ENCODE results near the gene PGPEP1.
"Not testable (repeated sequence)": the region's sequence is repeated elsewhere in the genome, so short reads cannot be mapped to it uniquely, and the experiment has no call there.

The PGPEP1 gene

GRCh38 chr19:18379803-18380747 lies 39.7 kb downstream of the PGPEP1 start:
- Histone ChIP-seq H3K4me3 (ENCODE audit: insufficient read depth, low read depth, low read length, poor library complexity, severe bottlenecking) (no peak overlapping the region), H3K27ac (ENCODE audit: insufficient read depth, low read length, poor library complexity, severe bottlenecking) (no peak overlapping the region)

DNA sequence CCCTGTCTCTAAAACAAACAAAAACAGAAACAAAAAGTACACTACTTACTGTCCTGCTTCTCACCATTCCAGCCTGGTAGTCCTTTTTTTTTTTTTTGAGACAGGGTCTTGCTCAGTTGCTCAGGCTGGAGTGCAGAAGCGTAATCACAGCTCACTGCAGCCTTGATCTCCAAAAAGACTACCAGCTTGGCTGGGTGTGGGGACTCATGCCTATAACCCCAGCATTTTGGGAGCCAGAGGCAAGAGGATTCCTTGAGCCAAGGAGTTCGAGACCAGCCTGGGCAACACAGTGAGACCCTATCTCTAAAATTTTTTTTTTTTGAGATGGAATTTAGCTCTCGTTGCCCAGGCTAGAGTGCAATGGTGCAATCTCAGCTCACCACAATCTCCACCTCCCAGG lies 40.4 kb downstream of the PGPEP1 start:
- Histone ChIP-seq H3K27ac (ENCODE audit: insufficient read depth, low read length, poor library complexity, severe bottlenecking) (no peak overlapping the region), H3K27me3 (replicated peaks; ENCODE audit: control insufficient read depth, insufficient read depth, low read length, poor library complexity, severe bottlenecking) (peaks cover 5% of the 10 kb centered on the region), H3K9me3 (ENCODE audit: control insufficient read depth, low read length) (no peaks in the 10 kb centered on the region), H3K4me3 (ENCODE audit: insufficient read depth, low read depth, low read length, poor library complexity, severe bottlenecking) (no peak overlapping the region), H3K4me1 (ENCODE audit: control insufficient read depth, insufficient read depth, low read length, poor library complexity, severe bottlenecking) (no peaks in the 10 kb centered on the region), H3K36me3 (ENCODE audit: control insufficient read depth, insufficient read depth, low read length) (no peaks in the 10 kb centered on the region)
- no peak for DNase-seq

More at GRCh38 chr19:18379803-18380747, 39.7 kb downstream of the PGPEP1 start:
- Histone ChIP-seq H3K36me3 (ENCODE audit: control insufficient read depth, insufficient read depth, low read length) (no peaks in the 10 kb centered on the region), H3K27me3 (replicated peaks; ENCODE audit: control insufficient read depth, insufficient read depth, low read length, poor library complexity, severe bottlenecking) (no peaks in the 10 kb centered on the region), H3K9me3 (ENCODE audit: control insufficient read depth, low read length) (no peaks in the 10 kb centered on the region), H3K4me1 (ENCODE audit: control insufficient read depth, insufficient read depth, low read length, poor library complexity, severe bottlenecking) (no peaks in the 10 kb centered on the region)
- no peak for DNase-seq

DNA sequence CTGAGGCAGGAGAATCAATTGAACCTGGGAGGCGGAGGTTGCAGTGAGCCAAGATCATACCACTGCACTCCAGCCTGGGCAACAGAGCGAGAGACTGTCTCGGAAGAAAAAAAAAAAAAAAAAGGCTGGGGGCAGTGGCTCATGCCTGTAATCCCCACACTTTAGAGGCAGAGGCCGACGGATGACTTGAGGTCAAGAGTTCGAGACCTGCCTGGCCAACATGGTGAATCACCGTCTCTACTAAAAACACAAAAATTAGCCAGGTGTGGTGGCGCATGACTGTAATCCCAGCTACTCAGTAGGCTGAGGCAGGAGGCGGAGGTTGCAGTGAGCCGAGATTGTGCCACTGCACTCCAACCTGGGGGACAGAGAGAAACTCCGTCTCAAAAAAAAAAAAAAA lies 43.2 kb downstream of the PGPEP1 start:
- not testable (repeated sequence) for H3K4me3 ChIP-seq (ENCODE audit: insufficient read depth, low read depth, low read length, poor library complexity, severe bottlenecking); DNase-seq; H3K4me1 ChIP-seq (ENCODE audit: control insufficient read depth, insufficient read depth, low read length, poor library complexity, severe bottlenecking); H3K27ac ChIP-seq (ENCODE audit: insufficient read depth, low read length, poor library complexity, severe bottlenecking); H3K9me3 ChIP-seq (ENCODE audit: control insufficient read depth, low read length); H3K36me3 ChIP-seq (ENCODE audit: control insufficient read depth, insufficient read depth, low read length)
- H3K27me3 ChIP-seq (replicated peaks; ENCODE audit: control insufficient read depth, insufficient read depth, low read length, poor library complexity, severe bottlenecking) = peaks cover 14% of the 10 kb centered on the region

- Histone ChIP-seq H3K9me3 (ENCODE audit: control insufficient read depth, low read length) (no peaks in the 10 kb centered on the region), H3K27ac (ENCODE audit: insufficient read depth, low read length, poor library complexity, severe bottlenecking) (no peak overlapping the region), H3K4me1 (ENCODE audit: control insufficient read depth, insufficient read depth, low read length, poor library complexity, severe bottlenecking) (peaks cover 9% of the 10 kb centered on the region), H3K4me3 (ENCODE audit: insufficient read depth, low read depth, low read length, poor library complexity, severe bottlenecking) (no peak overlapping the region), H3K27me3 (replicated peaks; ENCODE audit: control insufficient read depth, insufficient read depth, low read length, poor library complexity, severe bottlenecking) (peaks cover 14% of the 10 kb centered on the region), H3K36me3 (ENCODE audit: control insufficient read depth, insufficient read depth, low read length) (no peaks in the 10 kb centered on the region)
- no peak for DNase-seq
These were observed 44.4 kb downstream of the PGPEP1 start for GRCh38 chr19:18384775-18385174.

- H3K27ac ChIP-seq (ENCODE audit: insufficient read depth, low read length, poor library complexity, severe bottlenecking) = no peak overlapping the region
These were observed 44.9 kb downstream of the PGPEP1 start for GRCh38 chr19:18385359-18385674.

GRCh38 chr19:18385675-18386542 lies 45.5 kb downstream of the PGPEP1 start, which contains the start of gene GDF15:
Gene GDF15, plus strand, starts transcription at chr19:18386158. Its CDS starts 32 bp downstream, at chr19:18386190.
- no peak within 1 kb of the TSS for H3K27ac ChIP-seq (ENCODE audit: insufficient read depth, low read length, poor library complexity, severe bottlenecking)
- no peak for DNase-seq
- H3K36me3 ChIP-seq (ENCODE audit: control insufficient read depth, insufficient read depth, low read length) = no peaks in the 10 kb centered on the region
- peaks cover 9% of the 10 kb centered on the region for H3K4me1 ChIP-seq (ENCODE audit: control insufficient read depth, insufficient read depth, low read length, poor library complexity, severe bottlenecking)
- no peak within 1 kb of the TSS for H3K4me3 ChIP-seq (ENCODE audit: insufficient read depth, low read depth, low read length, poor library complexity, severe bottlenecking)
- no peaks in the 10 kb centered on the region for H3K9me3 ChIP-seq (ENCODE audit: control insufficient read depth, low read length)
- peaks cover 14% of the 10 kb centered on the region for H3K27me3 ChIP-seq (replicated peaks; ENCODE audit: control insufficient read depth, insufficient read depth, low read length, poor library complexity, severe bottlenecking)

More at GRCh38 chr19:18385359-18385674, 44.9 kb downstream of the PGPEP1 start:
- Histone ChIP-seq H3K4me3 (ENCODE audit: insufficient read depth, low read depth, low read length, poor library complexity, severe bottlenecking) (no peak overlapping the region), H3K27me3 (replicated peaks; ENCODE audit: control insufficient read depth, insufficient read depth, low read length, poor library complexity, severe bottlenecking) (peaks cover 14% of the 10 kb centered on the region), H3K36me3 (ENCODE audit: control insufficient read depth, insufficient read depth, low read length) (no peaks in the 10 kb centered on the region), H3K4me1 (ENCODE audit: control insufficient read depth, insufficient read depth, low read length, poor library complexity, severe bottlenecking) (peaks cover 9% of the 10 kb centered on the region), H3K9me3 (ENCODE audit: control insufficient read depth, low read length) (no peaks in the 10 kb centered on the region)
- no peak for DNase-seq

DNA sequence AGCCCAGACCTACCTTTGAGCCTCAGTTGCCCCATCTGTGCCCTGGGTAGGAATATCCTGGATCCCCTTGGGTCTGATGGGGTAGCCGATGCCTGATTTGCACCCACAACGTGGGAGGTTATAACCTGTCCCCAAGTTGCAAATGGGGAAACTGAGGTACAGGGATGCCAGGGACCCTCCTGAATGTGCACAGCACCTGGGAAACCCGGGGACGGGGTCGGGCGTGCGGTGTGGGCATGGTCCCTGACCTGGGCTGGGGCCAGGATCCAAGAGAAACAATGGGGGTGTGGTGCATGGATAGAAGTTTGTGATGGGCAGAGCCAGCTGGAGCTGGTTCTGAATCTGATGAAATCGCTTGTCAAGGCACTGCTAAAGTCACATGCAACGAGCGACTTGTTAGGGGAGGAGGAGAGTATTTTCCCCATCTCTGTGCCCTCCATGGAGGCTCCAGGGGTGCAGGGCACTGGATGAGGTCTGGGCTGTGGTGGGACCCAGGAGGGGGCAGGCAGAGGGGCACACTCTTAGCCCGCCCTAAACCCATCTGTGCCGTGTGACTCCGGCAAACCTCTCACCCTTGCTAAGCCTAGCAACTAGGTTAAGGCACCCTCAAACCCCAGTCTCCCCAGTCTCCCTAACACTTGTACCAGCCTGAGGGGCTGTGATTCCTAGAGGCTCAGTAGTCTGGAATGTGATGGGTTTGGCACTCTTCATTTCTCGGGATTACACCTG lies 46.3 kb downstream of the PGPEP1 start:
- H3K27me3 ChIP-seq (replicated peaks; ENCODE audit: control insufficient read depth, insufficient read depth, low read length, poor library complexity, severe bottlenecking) = peaks cover 14% of the 10 kb centered on the region
- H3K36me3 ChIP-seq (ENCODE audit: control insufficient read depth, insufficient read depth, low read length) = no peaks in the 10 kb centered on the region
- no peak overlapping the region for H3K4me3 ChIP-seq (ENCODE audit: insufficient read depth, low read depth, low read length, poor library complexity, severe bottlenecking)
- no peaks in the 10 kb centered on the region for H3K9me3 ChIP-seq (ENCODE audit: control insufficient read depth, low read length)
- no peak overlapping the region for H3K27ac ChIP-seq (ENCODE audit: insufficient read depth, low read length, poor library complexity, severe bottlenecking)
- no peak for DNase-seq
- peaks cover 9% of the 10 kb centered on the region for H3K4me1 ChIP-seq (ENCODE audit: control insufficient read depth, insufficient read depth, low read length, poor library complexity, severe bottlenecking)

DNA sequence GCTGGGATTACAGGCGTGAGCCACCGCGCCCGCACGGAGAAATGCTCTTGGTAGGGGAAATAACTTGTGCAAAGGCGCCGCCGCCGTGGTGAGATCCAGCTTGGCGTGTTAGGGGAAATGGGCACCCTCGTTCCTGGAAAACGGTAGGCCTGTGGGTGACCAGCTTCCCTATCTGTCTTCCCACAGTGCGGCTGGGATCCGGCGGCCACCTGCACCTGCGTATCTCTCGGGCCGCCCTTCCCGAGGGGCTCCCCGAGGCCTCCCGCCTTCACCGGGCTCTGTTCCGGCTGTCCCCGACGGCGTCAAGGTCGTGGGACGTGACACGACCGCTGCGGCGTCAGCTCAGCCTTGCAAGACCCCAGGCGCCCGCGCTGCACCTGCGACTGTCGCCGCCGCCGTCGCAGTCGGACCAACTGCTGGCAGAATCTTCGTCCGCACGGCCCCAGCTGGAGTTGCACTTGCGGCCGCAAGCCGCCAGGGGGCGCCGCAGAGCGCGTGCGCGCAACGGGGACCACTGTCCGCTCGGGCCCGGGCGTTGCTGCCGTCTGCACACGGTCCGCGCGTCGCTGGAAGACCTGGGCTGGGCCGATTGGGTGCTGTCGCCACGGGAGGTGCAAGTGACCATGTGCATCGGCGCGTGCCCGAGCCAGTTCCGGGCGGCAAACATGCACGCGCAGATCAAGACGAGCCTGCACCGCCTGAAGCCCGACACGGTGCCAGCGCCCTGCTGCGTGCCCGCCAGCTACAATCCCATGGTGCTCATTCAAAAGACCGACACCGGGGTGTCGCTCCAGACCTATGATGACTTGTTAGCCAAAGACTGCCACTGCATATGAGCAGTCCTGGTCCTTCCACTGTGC lies 47.9 kb downstream of the PGPEP1 start:
- H3K27me3 ChIP-seq (replicated peaks; ENCODE audit: control insufficient read depth, insufficient read depth, low read length, poor library complexity, severe bottlenecking) = peaks cover 14% of the 10 kb centered on the region
- no peak overlapping the region for H3K27ac ChIP-seq (ENCODE audit: insufficient read depth, low read length, poor library complexity, severe bottlenecking)
- H3K36me3 ChIP-seq (ENCODE audit: control insufficient read depth, insufficient read depth, low read length) = no peaks in the 10 kb centered on the region
- H3K4me1 ChIP-seq (ENCODE audit: control insufficient read depth, insufficient read depth, low read length, poor library complexity, severe bottlenecking) = peaks cover 9% of the 10 kb centered on the region
- H3K4me3 ChIP-seq (ENCODE audit: insufficient read depth, low read depth, low read length, poor library complexity, severe bottlenecking) = peak overlapping the region; percentile 44
- H3K9me3 ChIP-seq (ENCODE audit: control insufficient read depth, low read length) = no peaks in the 10 kb centered on the region
- DNase-seq = peak; percentile 62 to 65 (median 62)

Measured in effector memory CD4-positive, alpha-beta T cell (primary cell).